GM19099 (cell line): ENCODE measurements around the gene CACNB2.

ENCODE experiments used
- POLR2A ChIP-seq: IDR thresholded peaks from 3 replicates; pipeline ENCODE4 v1.6.1; 2011; ENCODE audit warnings: low read depth; ENCODE audit not compliant: insufficient read length; ENCODE audit errors: extremely low read depth

Gene CACNB2

GRCh38 chr10:18577823-18578685 is 437.8 kb downstream of the CACNB2 start:
- no peak for TF ChIP-seq POLR2A

GRCh38 chr10:18582803-18583202 is 442.6 kb downstream of the CACNB2 start:
- no peak for TF ChIP-seq POLR2A

- TF ChIP-seq POLR2A, result no peak
These were observed 443.5 kb downstream of the CACNB2 start for GRCh38 chr10:18583575-18584270.
